Calu3 (cell line): ENCODE results near the gene SCN2B. TPM values are rescaled to one million over a fixed set of nuclear protein-coding genes. Genes with fewer than 3 reads are reported as not detected.

Source experiments
- BruUV-seq: library from RNA; stranded (reverse); fragments of 400-500 nt; replicated peaks from 2 replicates; lab custom pipeline; 2021; lab: Mats Ljungman, UMichigan
- CTCF ChIA-PET: fragments of 300-600 bp; sonication (Branson Sonifier 250); formaldehyde crosslinking; loops from one replicate; lab custom pipeline; 2022; ENCODE audit warnings: antibody characterized with exemption; lab: Charles Lee
- DNase-seq: peaks from one replicate; pipeline ENCODE4 v3.0.0; 2022
- H3K27ac Mint-ChIP-seq: one replicate; pipeline ENCODE4 v1.8.0; 2022; ENCODE audit warnings: mixed read lengths; ENCODE audit not compliant: unreplicated experiment
- H3K27me3 Mint-ChIP-seq: one replicate; pipeline ENCODE4 v1.8.0; 2022; ENCODE audit warnings: mixed read lengths; ENCODE audit not compliant: unreplicated experiment
- H3K36me3 Mint-ChIP-seq: one replicate; pipeline ENCODE4 v1.8.0; 2022; ENCODE audit warnings: mild to moderate bottlenecking, moderate library complexity, mixed read lengths; ENCODE audit not compliant: insufficient read depth, unreplicated experiment
- H3K4me1 Mint-ChIP-seq: one replicate; pipeline ENCODE4 v1.8.0; 2022; ENCODE audit warnings: mild to moderate bottlenecking, low read depth, mixed read lengths; ENCODE audit not compliant: unreplicated experiment
- H3K4me3 Mint-ChIP-seq: one replicate; pipeline ENCODE4 v1.8.0; 2022; ENCODE audit warnings: mild to moderate bottlenecking, low read depth, moderate library complexity, mixed read lengths; ENCODE audit not compliant: unreplicated experiment
- H3K9me3 Mint-ChIP-seq: one replicate; pipeline ENCODE4 v1.8.0; 2022; ENCODE audit warnings: low read depth, mixed read lengths; ENCODE audit not compliant: unreplicated experiment
- intact Hi-C: fragments of 100-400 bp; cut with micrococcal nuclease; formaldehyde crosslinking; loops from one replicate; pipeline ENCODE4 v1.10.0; 2022; ENCODE audit not compliant: unreplicated experiment
- total RNA-seq: library from RNA; stranded (reverse); gene quantifications from 2 replicates; pipeline ENCODE4 v1.2.3, GENCODE V29; 2022
- TF ChIP-seq, protein P1 (sequence below): fragments of 200-600 bp; IDR thresholded peaks from one replicate; pipeline ENCODE4 v1.8.0; 2022; ENCODE audit warnings: antibody characterized with exemption; ENCODE audit not compliant: unreplicated experiment

The SCN2B gene
- total RNA-seq, 1 experiment from 2014 or later: not detected

DNA sequence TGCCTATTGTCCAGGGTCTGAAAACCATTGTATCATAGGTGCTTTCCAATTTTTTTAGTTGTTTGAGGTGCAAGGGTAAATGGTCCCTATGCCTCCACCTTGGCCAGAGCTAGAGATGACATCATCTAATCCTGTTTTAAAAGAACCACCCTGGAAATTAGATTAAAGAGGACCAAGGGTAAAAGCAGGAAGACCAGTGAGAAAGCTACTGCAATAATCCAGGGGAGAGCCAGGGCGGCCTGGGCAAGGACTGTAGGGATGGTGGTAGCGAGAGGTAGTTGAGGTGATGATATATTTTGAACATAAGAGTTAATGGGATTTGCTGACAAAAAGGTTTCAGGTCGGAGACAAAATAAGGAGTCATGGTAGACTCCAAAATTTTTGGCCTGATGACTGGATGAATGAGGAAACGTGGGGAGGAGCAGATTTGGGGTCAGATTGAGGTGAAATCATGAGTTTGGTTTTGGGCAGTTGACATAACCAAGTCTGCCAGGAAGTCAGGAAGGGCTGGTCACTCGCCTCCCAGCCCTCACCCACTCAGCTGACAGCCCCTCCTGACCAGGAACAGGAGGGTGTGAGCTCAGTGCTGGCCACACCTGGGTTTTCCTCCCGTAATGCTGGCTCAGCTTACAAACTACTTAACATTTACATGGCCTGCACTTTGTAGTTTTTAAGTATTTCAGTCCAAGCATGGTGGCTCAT, 46.8 kb downstream of the SCN2B start:
- Mint-ChIP-seq H3K9me3 (no peaks in the 10 kb centered on the region), H3K4me3 (no peak overlapping the region), H3K4me1 (peaks cover 17% of the 10 kb centered on the region), H3K36me3 (no peaks in the 10 kb centered on the region), H3K27ac (no peak overlapping the region), H3K27me3 (peaks cover 8% of the 10 kb centered on the region)
- CTCF ChIA-PET: no interaction called here
- intact Hi-C loops: no loop called here
- no TSS peak for BruUV-seq
- no peak for DNase-seq
- TF ChIP-seq, protein P1, sequence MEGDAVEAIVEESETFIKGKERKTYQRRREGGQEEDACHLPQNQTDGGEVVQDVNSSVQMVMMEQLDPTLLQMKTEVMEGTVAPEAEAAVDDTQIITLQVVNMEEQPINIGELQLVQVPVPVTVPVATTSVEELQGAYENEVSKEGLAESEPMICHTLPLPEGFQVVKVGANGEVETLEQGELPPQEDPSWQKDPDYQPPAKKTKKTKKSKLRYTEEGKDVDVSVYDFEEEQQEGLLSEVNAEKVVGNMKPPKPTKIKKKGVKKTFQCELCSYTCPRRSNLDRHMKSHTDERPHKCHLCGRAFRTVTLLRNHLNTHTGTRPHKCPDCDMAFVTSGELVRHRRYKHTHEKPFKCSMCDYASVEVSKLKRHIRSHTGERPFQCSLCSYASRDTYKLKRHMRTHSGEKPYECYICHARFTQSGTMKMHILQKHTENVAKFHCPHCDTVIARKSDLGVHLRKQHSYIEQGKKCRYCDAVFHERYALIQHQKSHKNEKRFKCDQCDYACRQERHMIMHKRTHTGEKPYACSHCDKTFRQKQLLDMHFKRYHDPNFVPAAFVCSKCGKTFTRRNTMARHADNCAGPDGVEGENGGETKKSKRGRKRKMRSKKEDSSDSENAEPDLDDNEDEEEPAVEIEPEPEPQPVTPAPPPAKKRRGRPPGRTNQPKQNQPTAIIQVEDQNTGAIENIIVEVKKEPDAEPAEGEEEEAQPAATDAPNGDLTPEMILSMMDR: no peak

DNA sequence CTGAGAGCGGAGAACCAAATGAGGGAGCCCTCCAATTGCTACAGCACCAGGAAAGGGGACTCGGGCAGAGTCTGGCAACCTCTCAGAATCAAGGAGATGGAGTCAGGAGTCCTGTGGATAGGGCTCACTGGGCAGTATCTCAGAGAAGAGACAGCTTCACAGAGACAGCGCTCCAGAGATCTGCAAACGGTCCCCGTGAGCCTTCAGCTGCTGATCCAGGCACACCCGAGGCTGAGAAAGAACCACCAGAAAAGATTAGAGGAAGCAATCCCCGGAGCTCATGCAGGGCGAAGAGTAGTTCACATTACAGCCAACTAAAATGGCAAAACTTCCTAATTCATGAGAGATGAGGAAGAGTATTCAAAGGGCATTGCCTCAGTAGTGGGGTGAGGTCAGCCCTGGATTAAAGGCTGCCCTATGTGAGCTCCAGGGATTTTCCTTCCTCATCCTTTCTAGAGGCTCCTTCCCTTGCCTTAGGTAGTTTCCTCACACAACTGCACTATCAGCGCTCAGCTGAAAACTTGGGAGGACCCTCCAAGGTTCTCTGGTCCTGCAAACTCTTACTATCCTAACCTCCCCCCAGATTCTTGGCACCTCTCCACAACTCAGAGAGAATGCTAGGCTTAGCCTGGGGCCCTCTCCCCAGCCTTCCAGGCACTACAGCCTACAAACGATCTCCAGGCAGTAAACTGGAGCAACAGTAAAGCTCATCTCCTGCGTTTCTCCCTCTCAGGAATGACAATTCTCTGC, 47.5 kb downstream of the SCN2B start:
- Mint-ChIP-seq H3K36me3 (no peaks in the 10 kb centered on the region), H3K9me3 (no peaks in the 10 kb centered on the region), H3K27ac (no peak overlapping the region), H3K4me1 (peaks cover 17% of the 10 kb centered on the region), H3K4me3 (no peak overlapping the region), H3K27me3 (peaks cover under 1% of the 10 kb centered on the region)
- DNase-seq: no peak
- CTCF ChIA-PET: no interaction called here
- no TSS peak for BruUV-seq
- intact Hi-C loops: no loop called here
- TF ChIP-seq, protein P1: no peak

DNA sequence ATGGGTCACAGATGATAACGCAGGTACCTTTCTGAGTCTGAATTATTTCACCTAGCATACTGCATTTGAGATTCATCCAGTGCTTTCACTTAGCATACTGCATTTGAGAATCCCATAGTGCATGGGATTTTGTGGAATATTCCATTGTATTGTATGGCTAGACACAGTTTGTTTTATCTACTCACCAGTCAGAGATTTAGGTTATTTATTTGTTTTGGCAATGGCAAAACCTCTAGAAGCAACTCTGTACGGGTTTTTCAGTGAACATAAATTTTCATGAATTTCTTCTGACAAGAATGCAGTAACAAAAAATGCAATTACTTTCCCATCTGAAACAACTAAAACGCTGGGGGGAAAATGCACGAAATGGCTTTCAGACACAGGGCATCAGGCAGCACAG, 48.1 kb downstream of the SCN2B start:
- BruUV-seq: no TSS peak
- TF ChIP-seq, protein P1: no peak
- intact Hi-C loops: no loop called here
- Mint-ChIP-seq H3K4me1 (peaks cover 17% of the 10 kb centered on the region), H3K9me3 (no peaks in the 10 kb centered on the region), H3K4me3 (no peak overlapping the region), H3K27me3 (no peaks in the 10 kb centered on the region), H3K36me3 (no peaks in the 10 kb centered on the region), H3K27ac (no peak overlapping the region)
- no peak for DNase-seq
- CTCF ChIA-PET: no interaction called here

DNA sequence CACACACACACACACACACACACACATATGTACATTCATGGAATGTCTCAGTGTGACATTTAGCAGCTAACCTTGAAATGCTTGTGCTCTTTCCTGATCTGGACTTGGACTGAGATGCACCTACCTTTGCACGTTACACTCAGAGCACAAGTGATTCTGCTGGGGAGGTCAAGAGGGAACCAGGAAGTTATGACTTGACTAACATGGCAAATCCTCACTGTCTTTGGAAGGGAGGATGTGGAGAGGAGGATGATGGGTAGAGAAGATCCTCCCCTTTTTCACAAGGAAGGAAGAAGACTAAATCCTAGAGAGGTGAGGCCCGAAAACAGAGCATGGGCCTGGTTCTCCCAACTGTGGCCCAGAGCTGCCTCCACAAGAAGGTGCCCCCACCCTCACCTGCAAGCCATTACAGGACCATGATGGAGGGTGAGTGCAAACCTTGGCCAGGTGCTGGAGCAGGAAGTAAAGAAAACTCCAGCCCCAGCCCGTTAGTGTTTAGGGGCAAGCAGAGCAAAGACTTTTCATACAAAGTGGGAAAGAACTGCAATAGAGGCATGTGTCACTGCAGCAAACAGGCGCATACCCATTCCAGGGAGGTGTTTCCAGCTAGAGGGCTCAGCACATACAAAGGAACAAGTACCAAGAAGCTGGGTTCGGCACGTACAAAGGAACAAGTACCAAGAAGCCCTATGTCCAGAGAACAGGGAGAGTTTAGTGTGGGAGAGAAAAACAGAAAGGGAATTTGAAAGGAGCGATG, 50.2 kb downstream of the SCN2B start:
- no TSS peak for BruUV-seq
- TF ChIP-seq, protein P1: no peak
- DNase-seq: no peak
- H3K27ac Mint-ChIP-seq: no peak overlapping the region
- intact Hi-C loops: no loop called here
- CTCF ChIA-PET: no interaction called here
- no peaks in the 10 kb centered on the region for H3K36me3 Mint-ChIP-seq
- no peak overlapping the region for H3K4me3 Mint-ChIP-seq
- H3K9me3 Mint-ChIP-seq: no peaks in the 10 kb centered on the region
- H3K27me3 Mint-ChIP-seq: no peaks in the 10 kb centered on the region
- H3K4me1 Mint-ChIP-seq: peaks cover 14% of the 10 kb centered on the region
